Prostate gland (tissue), 2 donors: ENCODE results near the gene PLEKHA7.

Experiments
- CTCF ChIP-seq, 4 experiments: fragments of 200-600 bp in 2 of 4; fragments of 450-650 bp in 2 of 4; sonication (generic) in 2 of 4; IDR thresholded peaks; 1 replicate in 3 of 4; 2 replicates in 1 of 4; pipeline ENCODE4 v1.5.1; 2016 to 2019; ENCODE audit warnings: antibody characterized with exemption in 4 of 4, mild to moderate bottlenecking in 2 of 4, moderate library complexity in 2 of 4
- POLR2A ChIP-seq: fragments of 450-650 bp; IDR thresholded peaks from one replicate; pipeline ENCODE4 v1.6.1; 2016; ENCODE audit warnings: antibody characterized with exemption, mild to moderate bottlenecking

- no peak for TF ChIP-seq CTCF (IDR thresholded peaks at IDR 0.05)
- TF ChIP-seq POLR2A: no peak
Measured at GRCh38 chr11:16787035-16787742, 227.0 kb downstream of the PLEKHA7 start.
